HG02610 (cell line): ENCODE data around the gene PMCH.
"Not testable (repeated sequence)": the region's sequence is repeated elsewhere in the genome, so short reads cannot be mapped to it uniquely, and the experiment has no call there.

Experiments
- ATAC-seq: cut with Tn5 transposase; IDR thresholded peaks from one replicate; pipeline ENCODE4 v1.9.1; 2021; ENCODE audit warnings: mild to moderate bottlenecking, moderate library complexity; ENCODE audit not compliant: unreplicated experiment

The PMCH gene

DNA sequence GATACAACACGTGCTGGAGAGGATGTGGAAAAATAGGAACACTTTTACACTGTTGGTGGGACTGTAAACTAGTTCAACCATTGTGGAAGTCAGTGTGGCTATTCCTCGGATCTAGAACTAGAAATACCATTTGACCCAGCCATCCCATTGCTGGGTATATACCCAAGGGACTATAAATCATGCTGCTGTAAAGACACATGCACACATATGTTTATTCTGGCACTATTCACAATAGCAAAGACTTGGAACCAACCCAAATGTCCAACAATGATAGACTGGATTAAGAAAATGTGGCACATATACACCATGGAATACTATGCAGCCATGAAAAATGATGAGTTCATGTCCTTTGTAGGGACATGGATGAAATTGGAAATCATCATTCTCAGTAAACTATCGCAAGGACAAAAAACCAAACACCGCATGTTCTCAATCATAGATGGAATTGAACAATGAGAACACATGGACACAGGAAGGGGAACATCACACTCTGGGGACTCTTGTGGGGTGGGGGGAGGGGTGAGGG lies 50.5 kb downstream of the PMCH start:
- ATAC-seq, result not testable (repeated sequence)
